Glutamatergic neuron (in vitro differentiated cells): ENCODE data around the gene SYNGAP1. TPM values are rescaled to one million over a fixed set of nuclear protein-coding genes. Genes with fewer than 3 reads are reported as not detected.

Source experiments
- DNase-seq: peaks from one replicate; pipeline ENCODE4 v3.0.0; 2022
- H3K27ac Mint-ChIP-seq: one replicate; pipeline ENCODE4 v1.8.0; 2020; ENCODE audit warnings: mild to moderate bottlenecking, mixed read lengths, inconsistent platforms; ENCODE audit not compliant: unreplicated experiment
- H3K27me3 Mint-ChIP-seq: one replicate; pipeline ENCODE4 v1.8.0; 2020; ENCODE audit warnings: mild to moderate bottlenecking, moderate library complexity, mixed read lengths, inconsistent platforms; ENCODE audit not compliant: unreplicated experiment
- H3K36me3 Mint-ChIP-seq: one replicate; pipeline ENCODE4 v1.8.0; 2020; ENCODE audit warnings: mild to moderate bottlenecking, mixed read lengths, inconsistent platforms; ENCODE audit not compliant: unreplicated experiment
- H3K4me1 Mint-ChIP-seq: one replicate; pipeline ENCODE4 v1.8.0; 2020; ENCODE audit warnings: mild to moderate bottlenecking, low read depth, mixed read lengths, inconsistent platforms; ENCODE audit not compliant: unreplicated experiment
- H3K4me3 Mint-ChIP-seq: one replicate; pipeline ENCODE4 v1.8.0; 2020; ENCODE audit warnings: mild to moderate bottlenecking, mixed read lengths, inconsistent platforms; ENCODE audit not compliant: unreplicated experiment
- H3K9me3 Mint-ChIP-seq: one replicate; pipeline ENCODE4 v1.8.0; 2020; ENCODE audit warnings: mild to moderate bottlenecking, moderate library complexity, mixed read lengths, inconsistent platforms; ENCODE audit not compliant: unreplicated experiment
- CTCF ChIP-seq: fragments of 200-600 bp; sonication (generic); IDR thresholded peaks from one replicate; pipeline ENCODE4 v1.5.0; 2021; ENCODE audit not compliant: partially characterized antibody, unreplicated experiment
- total RNA-seq: library from RNA; stranded (reverse); fragmentation: NEBNext Ultra II Directional; extraction: Animal tissue kit (Norgen Biotek cat#: 25700); gene quantifications from one replicate; pipeline ENCODE4 v1.2.1, GENCODE V29; 2021; ENCODE audit not compliant: unreplicated experiment

Gene SYNGAP1
- total RNA-seq, 1 donor from 2014 or later, result 75.1 TPM

- H3K27me3 Mint-ChIP-seq, result peaks cover 5% of the 10 kb centered on the region
- peaks cover 9% of the 10 kb centered on the region for H3K9me3 Mint-ChIP-seq
- H3K4me1 Mint-ChIP-seq, result peaks cover 54% of the 10 kb centered on the region
- no peak overlapping the region for H3K27ac Mint-ChIP-seq
- DNase-seq, result peak; percentile 74
- no peaks in the 10 kb centered on the region for H3K36me3 Mint-ChIP-seq
- TF ChIP-seq CTCF, result no peak
- H3K4me3 Mint-ChIP-seq, result peak overlapping the region; percentile 61
Measured at GRCh38 chr6:33430991-33431879, 11.4 kb downstream of the SYNGAP1 start.

- Mint-ChIP-seq H3K36me3 (no peaks in the 10 kb centered on the region), H3K9me3 (peaks cover 9% of the 10 kb centered on the region), H3K4me1 (peaks cover 49% of the 10 kb centered on the region), H3K27ac (no peak overlapping the region), H3K4me3 (peak overlapping the region; percentile 45), H3K27me3 (peaks cover 5% of the 10 kb centered on the region)
- no peak for TF ChIP-seq CTCF
- DNase-seq, result no peak
Measured at GRCh38 chr6:33431880-33432541, 12.1 kb downstream of the SYNGAP1 start.

- no peak for TF ChIP-seq CTCF
- H3K4me3 Mint-ChIP-seq, result peak overlapping the region; percentile 59
- no peaks in the 10 kb centered on the region for H3K36me3 Mint-ChIP-seq
- H3K4me1 Mint-ChIP-seq, result peaks cover 45% of the 10 kb centered on the region
- no peak for DNase-seq
- peaks cover 8% of the 10 kb centered on the region for H3K9me3 Mint-ChIP-seq
- H3K27ac Mint-ChIP-seq, result no peak overlapping the region
- peaks cover 5% of the 10 kb centered on the region for H3K27me3 Mint-ChIP-seq
Measured at GRCh38 chr6:33432546-33432945, 12.7 kb downstream of the SYNGAP1 start.

- DNase-seq, result no peak
- peak overlapping the region; percentile 38 for H3K27ac Mint-ChIP-seq
- no peaks in the 10 kb centered on the region for H3K36me3 Mint-ChIP-seq
- no peak for TF ChIP-seq CTCF
- peaks cover 45% of the 10 kb centered on the region for H3K4me1 Mint-ChIP-seq
- peaks cover 8% of the 10 kb centered on the region for H3K9me3 Mint-ChIP-seq
- peaks cover 5% of the 10 kb centered on the region for H3K27me3 Mint-ChIP-seq
- H3K4me3 Mint-ChIP-seq, result peak overlapping the region; percentile 59
Measured at GRCh38 chr6:33433001-33433543, 13.2 kb downstream of the SYNGAP1 start.
